Parathyroid adenoma (tissue), 2 donors: Measurements from ENCODE around the gene NTSR1.

Experiments used
- H2AFZ ChIP-seq: fragments of 300-600 bp; sonication (generic); one replicate; pipeline ENCODE4 v1.7.0; 2017; ENCODE audit warnings: antibody characterized with exemption, mild to moderate bottlenecking
- H3K27ac ChIP-seq: fragments of 300-600 bp; sonication (generic); one replicate; pipeline ENCODE4 v1.7.0; 2017
- H3K27me3 ChIP-seq: fragments of 300-600 bp; sonication (generic); one replicate; pipeline ENCODE4 v1.7.0; 2017; ENCODE audit warnings: low read length; ENCODE audit not compliant: control insufficient read depth, insufficient read depth
- H3K36me3 ChIP-seq: fragments of 300-600 bp; sonication (generic); one replicate; pipeline ENCODE4 v1.7.0; 2017; ENCODE audit warnings: low read length; ENCODE audit not compliant: control insufficient read depth, insufficient read depth
- H3K4me1 ChIP-seq: fragments of 300-600 bp; sonication (generic); one replicate; pipeline ENCODE4 v1.7.0; 2017; ENCODE audit warnings: control low read depth
- H3K4me2 ChIP-seq: fragments of 300-600 bp; sonication (generic); one replicate; pipeline ENCODE4 v1.7.0; 2017; ENCODE audit warnings: low read length
- H3K4me3 ChIP-seq: fragments of 300-600 bp; sonication (generic); one replicate; pipeline ENCODE4 v1.7.0; 2017; ENCODE audit warnings: low read depth, low read length
- H3K79me2 ChIP-seq: fragments of 300-600 bp; sonication (generic); one replicate; pipeline ENCODE4 v1.7.0; 2017; ENCODE audit warnings: control low read depth
- H3K9ac ChIP-seq: fragments of 300-600 bp; sonication (generic); one replicate; pipeline ENCODE4 v1.7.0; 2017; ENCODE audit warnings: mild to moderate bottlenecking
- H3K9me3 ChIP-seq: fragments of 300-600 bp; sonication (generic); one replicate; pipeline ENCODE4 v1.7.0; 2017; ENCODE audit warnings: low read length; ENCODE audit not compliant: control insufficient read depth
- CTCF ChIP-seq: fragments of 300-600 bp; sonication (generic); IDR thresholded peaks from one replicate; pipeline ENCODE4 v1.7.0; 2017; ENCODE audit warnings: antibody characterized with exemption, mild to moderate bottlenecking
- donor health status: primary hyperparathyroidism.

Gene NTSR1

GRCh38 chr20:62717933-62718332 is 9.3 kb downstream of the NTSR1 start:
- Histone ChIP-seq H3K27ac (no peak overlapping the region), H3K9me3 (no peaks in the 10 kb centered on the region), H3K4me3 (no peak overlapping the region), H3K4me2 (no peak overlapping the region), H3K27me3 (no peaks in the 10 kb centered on the region), H3K36me3 (no peaks in the 10 kb centered on the region), H2AFZ (no peak overlapping the region), H3K9ac (no peak overlapping the region), H3K4me1 (no peaks in the 10 kb centered on the region), H3K79me2 (no peaks in the 10 kb centered on the region)
- no peak for TF ChIP-seq CTCF

- Histone ChIP-seq H3K4me3 (no peak overlapping the region), H3K4me1 (no peaks in the 10 kb centered on the region), H3K27ac (no peak overlapping the region), H3K36me3 (no peaks in the 10 kb centered on the region), H3K79me2 (no peaks in the 10 kb centered on the region), H3K9ac (no peak overlapping the region), H3K9me3 (no peaks in the 10 kb centered on the region), H3K27me3 (no peaks in the 10 kb centered on the region), H3K4me2 (no peak overlapping the region), H2AFZ (no peak overlapping the region)
- TF ChIP-seq CTCF, result no peak
Measured at GRCh38 chr20:62718546-62718945, 9.9 kb downstream of the NTSR1 start.

GRCh38 chr20:62719250-62719935 is 10.8 kb downstream of the NTSR1 start:
- Histone ChIP-seq H3K4me1 (no peaks in the 10 kb centered on the region), H3K27me3 (no peaks in the 10 kb centered on the region), H3K4me3 (no peak overlapping the region), H3K9ac (no peak overlapping the region), H3K9me3 (no peaks in the 10 kb centered on the region), H3K79me2 (no peaks in the 10 kb centered on the region), H2AFZ (no peak overlapping the region), H3K27ac (no peak overlapping the region), H3K4me2 (no peak overlapping the region), H3K36me3 (no peaks in the 10 kb centered on the region)
- no peak for TF ChIP-seq CTCF

GRCh38 chr20:62721511-62722370 is 13.1 kb downstream of the NTSR1 start:
- no peaks in the 10 kb centered on the region for H3K9me3 ChIP-seq
- no peak overlapping the region for H3K4me2 ChIP-seq
- H3K36me3 ChIP-seq, result no peaks in the 10 kb centered on the region
- no peak overlapping the region for H2AFZ ChIP-seq
- H3K4me3 ChIP-seq, result no peak overlapping the region
- H3K4me1 ChIP-seq, result no peaks in the 10 kb centered on the region
- H3K9ac ChIP-seq, result no peak overlapping the region
- no peaks in the 10 kb centered on the region for H3K79me2 ChIP-seq
- no peak overlapping the region for H3K27ac ChIP-seq
- H3K27me3 ChIP-seq, result no peaks in the 10 kb centered on the region
- no peak for TF ChIP-seq CTCF
